Calu3 (cell line): ENCODE data around the gene ALOX5. TPM values are rescaled to one million over a fixed set of nuclear protein-coding genes. Genes with fewer than 3 reads are reported as not detected.
"Not testable (repeated sequence)": the region's sequence is repeated elsewhere in the genome, so short reads cannot be mapped to it uniquely, and the experiment has no call there.

ENCODE experiments used
- BruUV-seq: library from RNA; stranded (reverse); fragments of 400-500 nt; replicated peaks from 2 replicates; lab custom pipeline; 2021; lab: Mats Ljungman, UMichigan
- CTCF ChIA-PET: fragments of 300-600 bp; sonication (Branson Sonifier 250); formaldehyde crosslinking; loops from one replicate; lab custom pipeline; 2022; ENCODE audit warnings: antibody characterized with exemption; lab: Charles Lee
- DNase-seq: peaks from one replicate; pipeline ENCODE4 v3.0.0; 2022
- H3K27ac Mint-ChIP-seq: one replicate; pipeline ENCODE4 v1.8.0; 2022; ENCODE audit warnings: mixed read lengths; ENCODE audit not compliant: unreplicated experiment
- H3K27me3 Mint-ChIP-seq: one replicate; pipeline ENCODE4 v1.8.0; 2022; ENCODE audit warnings: mixed read lengths; ENCODE audit not compliant: unreplicated experiment
- H3K36me3 Mint-ChIP-seq: one replicate; pipeline ENCODE4 v1.8.0; 2022; ENCODE audit warnings: mild to moderate bottlenecking, moderate library complexity, mixed read lengths; ENCODE audit not compliant: insufficient read depth, unreplicated experiment
- H3K4me1 Mint-ChIP-seq: one replicate; pipeline ENCODE4 v1.8.0; 2022; ENCODE audit warnings: mild to moderate bottlenecking, low read depth, mixed read lengths; ENCODE audit not compliant: unreplicated experiment
- H3K4me3 Mint-ChIP-seq: one replicate; pipeline ENCODE4 v1.8.0; 2022; ENCODE audit warnings: mild to moderate bottlenecking, low read depth, moderate library complexity, mixed read lengths; ENCODE audit not compliant: unreplicated experiment
- H3K9me3 Mint-ChIP-seq: one replicate; pipeline ENCODE4 v1.8.0; 2022; ENCODE audit warnings: low read depth, mixed read lengths; ENCODE audit not compliant: unreplicated experiment
- intact Hi-C: fragments of 100-400 bp; cut with micrococcal nuclease; formaldehyde crosslinking; loops from one replicate; pipeline ENCODE4 v1.10.0; 2022; ENCODE audit not compliant: unreplicated experiment
- total RNA-seq: library from RNA; stranded (reverse); gene quantifications from 2 replicates; pipeline ENCODE4 v1.2.3, GENCODE V29; 2022
- TF ChIP-seq, protein P1 (sequence below): fragments of 200-600 bp; IDR thresholded peaks from one replicate; pipeline ENCODE4 v1.8.0; 2022; ENCODE audit warnings: antibody characterized with exemption; ENCODE audit not compliant: unreplicated experiment

ALOX5 gene
- total RNA-seq, 1 experiment from 2014 or later: 44.9 TPM

DNA sequence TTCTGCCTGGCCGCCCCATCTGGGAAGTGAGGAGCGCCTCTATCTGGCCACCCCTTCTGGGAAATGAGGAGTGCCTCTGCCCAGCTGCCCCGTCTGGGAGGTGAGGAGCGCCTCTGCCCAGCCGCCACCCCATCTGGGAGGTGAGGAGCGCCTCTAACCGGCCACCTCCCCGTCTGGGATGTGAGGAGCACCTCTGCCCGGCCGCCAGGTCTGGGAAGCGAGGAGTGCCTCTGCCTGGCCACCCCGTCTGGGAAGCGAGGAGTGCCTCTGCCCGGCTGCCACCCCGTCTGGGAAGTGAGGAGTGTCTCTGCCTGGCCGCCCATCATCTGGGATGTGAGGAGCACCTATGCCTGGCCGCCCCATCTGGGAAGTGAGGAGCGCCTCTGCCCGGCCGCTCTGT, 26.6 kb upstream of the ALOX5 start:
- H3K4me3 Mint-ChIP-seq, H3K4me1 Mint-ChIP-seq, DNase-seq, intact Hi-C loops, BruUV-seq, H3K27ac Mint-ChIP-seq, H3K9me3 Mint-ChIP-seq, H3K36me3 Mint-ChIP-seq, CTCF ChIA-PET: not testable (repeated sequence)
- peaks cover 42% of the 10 kb centered on the region for H3K27me3 Mint-ChIP-seq

DNA sequence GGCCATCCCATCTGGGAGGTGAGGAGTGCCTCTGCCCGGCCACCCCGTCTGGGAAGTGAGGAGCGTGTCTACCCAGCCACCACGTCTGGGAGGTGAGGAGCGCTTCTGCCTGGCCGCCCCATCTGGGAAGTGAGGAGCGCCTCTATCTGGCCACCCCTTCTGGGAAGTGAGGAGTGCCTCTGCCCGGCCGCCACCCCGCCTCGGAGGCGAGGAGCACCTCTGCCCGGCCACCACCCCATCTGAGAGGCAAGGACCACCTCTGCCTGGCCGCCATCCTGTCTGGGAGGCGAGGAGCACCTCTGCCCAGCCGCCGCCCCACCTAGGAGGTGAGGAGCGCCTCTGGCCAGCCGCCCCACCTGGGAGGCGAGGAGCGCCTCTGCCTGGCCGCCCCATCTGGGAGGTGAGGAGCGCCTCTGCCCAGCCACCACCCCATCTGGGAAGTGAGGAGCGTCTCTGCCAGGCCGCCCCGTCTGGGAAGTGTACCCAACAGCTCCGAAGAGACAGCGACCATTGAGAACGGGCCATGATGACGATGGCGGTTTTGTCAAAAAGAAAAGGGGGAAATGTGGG, 25.7 kb upstream of the ALOX5 start:
- intact Hi-C loops, H3K36me3 Mint-ChIP-seq, CTCF ChIA-PET, H3K9me3 Mint-ChIP-seq, H3K27ac Mint-ChIP-seq, H3K4me3 Mint-ChIP-seq, DNase-seq, BruUV-seq, H3K4me1 Mint-ChIP-seq: not testable (repeated sequence)
- H3K27me3 Mint-ChIP-seq: peaks cover 42% of the 10 kb centered on the region

DNA sequence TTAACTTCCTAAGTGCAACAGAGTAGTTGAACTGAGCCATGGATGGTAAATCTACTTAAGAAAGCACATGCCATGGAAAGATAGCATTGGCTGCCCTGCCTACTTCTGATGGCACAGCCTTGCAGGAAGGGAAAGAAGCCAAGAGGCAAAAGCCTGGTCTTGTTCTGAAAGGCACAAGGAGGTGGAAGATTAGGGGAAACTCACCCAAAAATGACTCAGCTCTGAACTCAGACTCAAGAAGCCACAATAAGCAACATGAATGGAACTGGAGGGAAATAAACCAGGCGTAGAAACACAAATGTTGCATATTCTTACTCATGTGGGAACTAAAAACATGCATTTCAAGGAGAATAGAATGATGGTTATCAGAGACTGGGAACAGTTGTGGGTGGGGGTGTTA, 20.8 kb upstream of the ALOX5 start:
- Mint-ChIP-seq H3K27me3 (peaks cover 45% of the 10 kb centered on the region), H3K27ac (no peak overlapping the region), H3K4me3 (no peak overlapping the region), H3K4me1 (no peaks in the 10 kb centered on the region), H3K36me3 (no peaks in the 10 kb centered on the region), H3K9me3 (no peaks in the 10 kb centered on the region)
- DNase-seq: no peak
- TF ChIP-seq, protein P1, sequence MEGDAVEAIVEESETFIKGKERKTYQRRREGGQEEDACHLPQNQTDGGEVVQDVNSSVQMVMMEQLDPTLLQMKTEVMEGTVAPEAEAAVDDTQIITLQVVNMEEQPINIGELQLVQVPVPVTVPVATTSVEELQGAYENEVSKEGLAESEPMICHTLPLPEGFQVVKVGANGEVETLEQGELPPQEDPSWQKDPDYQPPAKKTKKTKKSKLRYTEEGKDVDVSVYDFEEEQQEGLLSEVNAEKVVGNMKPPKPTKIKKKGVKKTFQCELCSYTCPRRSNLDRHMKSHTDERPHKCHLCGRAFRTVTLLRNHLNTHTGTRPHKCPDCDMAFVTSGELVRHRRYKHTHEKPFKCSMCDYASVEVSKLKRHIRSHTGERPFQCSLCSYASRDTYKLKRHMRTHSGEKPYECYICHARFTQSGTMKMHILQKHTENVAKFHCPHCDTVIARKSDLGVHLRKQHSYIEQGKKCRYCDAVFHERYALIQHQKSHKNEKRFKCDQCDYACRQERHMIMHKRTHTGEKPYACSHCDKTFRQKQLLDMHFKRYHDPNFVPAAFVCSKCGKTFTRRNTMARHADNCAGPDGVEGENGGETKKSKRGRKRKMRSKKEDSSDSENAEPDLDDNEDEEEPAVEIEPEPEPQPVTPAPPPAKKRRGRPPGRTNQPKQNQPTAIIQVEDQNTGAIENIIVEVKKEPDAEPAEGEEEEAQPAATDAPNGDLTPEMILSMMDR: no peak
- CTCF ChIA-PET: no interaction called here
- no TSS peak for BruUV-seq
- intact Hi-C loops: no loop called here

DNA sequence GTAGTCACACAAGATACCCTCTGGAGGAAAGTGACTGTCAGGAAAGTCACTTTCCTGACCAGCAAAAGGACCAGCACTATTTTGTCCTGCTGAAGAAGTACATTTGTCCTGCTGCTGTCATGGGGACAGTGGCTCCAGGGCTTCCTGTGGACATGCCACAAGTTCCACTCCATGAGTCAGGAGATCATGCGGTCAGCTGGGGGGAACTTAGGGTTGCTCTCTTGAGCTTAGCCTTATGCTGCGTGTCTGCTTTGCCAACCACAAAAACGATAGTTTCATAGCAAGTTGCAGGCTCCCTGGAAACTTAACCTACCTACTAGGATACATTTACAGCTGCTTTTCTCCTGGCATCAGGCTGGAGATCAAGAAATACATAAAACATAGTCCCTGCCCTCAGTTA, 19.8 kb upstream of the ALOX5 start:
- DNase-seq: no peak
- Mint-ChIP-seq H3K27ac (no peak overlapping the region), H3K9me3 (no peaks in the 10 kb centered on the region), H3K4me1 (no peaks in the 10 kb centered on the region), H3K27me3 (peaks cover 45% of the 10 kb centered on the region), H3K4me3 (no peak overlapping the region), H3K36me3 (no peaks in the 10 kb centered on the region)
- TF ChIP-seq, protein P1: no peak
- intact Hi-C loops: no loop called here
- no TSS peak for BruUV-seq
- CTCF ChIA-PET: no interaction called here

DNA sequence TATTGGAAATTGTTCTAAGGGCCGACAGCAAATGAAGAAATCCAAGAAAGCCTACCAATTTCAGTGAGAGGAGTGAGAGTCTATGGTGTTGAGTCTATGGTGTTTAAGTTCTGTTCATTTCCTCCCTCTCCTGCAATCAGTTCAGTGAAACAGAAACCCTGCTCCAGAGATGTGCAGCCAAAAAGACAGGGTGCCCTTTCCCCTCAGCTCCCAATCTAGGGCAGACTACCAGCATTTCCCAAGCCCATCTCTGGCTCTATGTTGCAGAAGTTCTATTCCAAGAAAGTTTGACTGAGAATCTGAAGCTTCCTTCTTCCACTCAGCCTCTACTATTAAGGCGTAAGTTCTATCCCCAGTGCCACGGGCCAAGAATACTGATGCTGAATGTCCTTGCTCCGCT, 18.5 kb upstream of the ALOX5 start:
- BruUV-seq: no TSS peak
- Mint-ChIP-seq H3K4me3 (no peak overlapping the region), H3K27ac (no peak overlapping the region), H3K27me3 (peaks cover 57% of the 10 kb centered on the region), H3K4me1 (no peaks in the 10 kb centered on the region), H3K9me3 (no peaks in the 10 kb centered on the region), H3K36me3 (no peaks in the 10 kb centered on the region)
- intact Hi-C loops: no loop called here
- DNase-seq: no peak
- CTCF ChIA-PET: no interaction called here
- TF ChIP-seq, protein P1: no peak

DNA sequence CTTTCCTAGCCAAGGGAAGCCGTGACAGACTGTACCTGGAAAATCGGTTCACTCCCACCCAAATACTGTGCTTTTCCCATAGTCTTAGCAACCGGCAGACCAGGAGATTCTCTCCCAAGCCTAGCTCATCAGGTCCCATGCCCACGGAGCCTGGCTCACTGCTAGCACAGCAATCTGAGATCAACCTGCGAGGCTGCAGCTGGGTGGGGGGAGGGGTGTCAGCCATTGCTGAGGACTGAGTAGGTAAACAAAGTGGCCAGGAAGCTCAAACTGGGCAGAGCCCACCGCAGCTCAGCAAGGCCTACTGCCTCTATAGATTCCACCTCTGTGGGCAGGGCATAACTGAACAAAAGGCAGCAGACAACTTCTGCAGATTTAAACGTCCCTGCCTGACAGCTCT, 15.1 kb upstream of the ALOX5 start:
- intact Hi-C loops, DNase-seq, H3K9me3 Mint-ChIP-seq, H3K27ac Mint-ChIP-seq, BruUV-seq, H3K36me3 Mint-ChIP-seq, CTCF ChIA-PET, H3K4me3 Mint-ChIP-seq: not testable (repeated sequence)
- H3K4me1 Mint-ChIP-seq: peaks cover 11% of the 10 kb centered on the region
- H3K27me3 Mint-ChIP-seq: peaks cover 59% of the 10 kb centered on the region

DNA sequence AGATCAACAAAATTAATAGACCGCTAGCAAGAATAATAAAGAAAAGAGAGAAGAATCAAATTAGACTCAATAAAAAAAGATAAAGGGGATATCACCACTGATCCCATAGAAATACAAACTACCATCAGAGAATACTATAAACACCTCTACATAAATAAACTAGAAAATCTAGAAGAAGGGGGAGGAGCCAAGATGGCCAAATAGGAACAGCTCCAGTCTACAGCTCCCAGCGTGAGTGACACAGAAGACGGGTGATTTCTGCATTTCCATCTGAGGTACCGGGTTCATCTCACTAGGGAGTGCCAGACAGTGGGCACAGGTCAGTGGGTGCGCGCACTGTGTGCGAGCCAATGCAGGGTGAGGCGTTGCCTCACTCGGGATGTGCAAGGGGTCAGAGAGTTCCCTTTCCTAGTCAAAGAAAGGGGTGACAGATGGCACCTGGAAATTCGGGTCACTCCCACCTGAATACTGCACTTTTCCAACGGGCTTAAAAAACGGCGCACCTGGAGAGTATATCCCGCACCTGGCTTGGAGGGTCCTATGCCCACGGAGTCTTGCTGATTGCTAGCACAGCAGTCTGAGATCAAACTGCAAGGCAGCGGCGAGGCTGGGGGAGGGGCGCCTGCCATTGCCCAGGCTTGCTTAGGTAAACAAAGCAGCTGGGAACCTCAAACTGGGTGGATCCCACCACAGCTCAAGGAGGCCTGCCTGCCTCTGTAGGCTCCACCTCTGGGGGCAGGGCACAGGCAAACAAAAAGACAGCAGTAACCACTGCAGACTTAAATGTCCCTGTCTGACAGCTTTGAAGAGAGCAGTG, 11.8 kb upstream of the ALOX5 start:
- CTCF ChIA-PET, H3K27ac Mint-ChIP-seq, BruUV-seq, H3K9me3 Mint-ChIP-seq, intact Hi-C loops, H3K36me3 Mint-ChIP-seq: not testable (repeated sequence)
- peak; percentile 46 for DNase-seq
- peaks cover 11% of the 10 kb centered on the region for H3K4me1 Mint-ChIP-seq
- H3K27me3 Mint-ChIP-seq: peaks cover 63% of the 10 kb centered on the region
- peak overlapping the region; percentile 61 for H3K4me3 Mint-ChIP-seq
